ENCODE results near the gene CLVS2.

CLVS2 gene

GRCh38 chr6:123085403-123085802 is 89.4 kb downstream of the CLVS2 start:
- H3K27ac ChIP-seq = no peak overlapping the region
- no peak for DNase-seq (ENCODE audit: low spot score)
- TF ChIP-seq, protein P1, sequence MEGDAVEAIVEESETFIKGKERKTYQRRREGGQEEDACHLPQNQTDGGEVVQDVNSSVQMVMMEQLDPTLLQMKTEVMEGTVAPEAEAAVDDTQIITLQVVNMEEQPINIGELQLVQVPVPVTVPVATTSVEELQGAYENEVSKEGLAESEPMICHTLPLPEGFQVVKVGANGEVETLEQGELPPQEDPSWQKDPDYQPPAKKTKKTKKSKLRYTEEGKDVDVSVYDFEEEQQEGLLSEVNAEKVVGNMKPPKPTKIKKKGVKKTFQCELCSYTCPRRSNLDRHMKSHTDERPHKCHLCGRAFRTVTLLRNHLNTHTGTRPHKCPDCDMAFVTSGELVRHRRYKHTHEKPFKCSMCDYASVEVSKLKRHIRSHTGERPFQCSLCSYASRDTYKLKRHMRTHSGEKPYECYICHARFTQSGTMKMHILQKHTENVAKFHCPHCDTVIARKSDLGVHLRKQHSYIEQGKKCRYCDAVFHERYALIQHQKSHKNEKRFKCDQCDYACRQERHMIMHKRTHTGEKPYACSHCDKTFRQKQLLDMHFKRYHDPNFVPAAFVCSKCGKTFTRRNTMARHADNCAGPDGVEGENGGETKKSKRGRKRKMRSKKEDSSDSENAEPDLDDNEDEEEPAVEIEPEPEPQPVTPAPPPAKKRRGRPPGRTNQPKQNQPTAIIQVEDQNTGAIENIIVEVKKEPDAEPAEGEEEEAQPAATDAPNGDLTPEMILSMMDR (IDR thresholded peaks at IDR 0.05) = no peak

GRCh38 chr6:123089226-123089625 is 93.2 kb downstream of the CLVS2 start:
- Histone ChIP-seq H3K4me3 (no peak overlapping the region), H3K27ac (no peak overlapping the region)
- no peak for DNase-seq (ENCODE audit: low spot score)
- TF ChIP-seq, protein P1 (IDR thresholded peaks at IDR 0.05) = no peak

More at GRCh38 chr6:123085403-123085802, 89.4 kb downstream of the CLVS2 start:
- H3K4me3 ChIP-seq = no peak overlapping the region

- DNase-seq (ENCODE audit: low spot score) = no peak
- TF ChIP-seq, protein P1 (IDR thresholded peaks at IDR 0.05) = no peak
- H3K4me3 ChIP-seq = no peak overlapping the region
- peak overlapping the region in 1 of 2 donors; percentile 5 for H3K27ac ChIP-seq
These were observed 95.3 kb downstream of the CLVS2 start for GRCh38 chr6:123091091-123091895.

- H3K27ac ChIP-seq = peak overlapping the region in 1 of 2 donors; percentile 5
- no peak for DNase-seq (ENCODE audit: low spot score)
- no peak overlapping the region for H3K4me3 ChIP-seq
- TF ChIP-seq, protein P1 (IDR thresholded peaks at IDR 0.05) = no peak
These were observed 95.8 kb downstream of the CLVS2 start for GRCh38 chr6:123091896-123092271.

DNA sequence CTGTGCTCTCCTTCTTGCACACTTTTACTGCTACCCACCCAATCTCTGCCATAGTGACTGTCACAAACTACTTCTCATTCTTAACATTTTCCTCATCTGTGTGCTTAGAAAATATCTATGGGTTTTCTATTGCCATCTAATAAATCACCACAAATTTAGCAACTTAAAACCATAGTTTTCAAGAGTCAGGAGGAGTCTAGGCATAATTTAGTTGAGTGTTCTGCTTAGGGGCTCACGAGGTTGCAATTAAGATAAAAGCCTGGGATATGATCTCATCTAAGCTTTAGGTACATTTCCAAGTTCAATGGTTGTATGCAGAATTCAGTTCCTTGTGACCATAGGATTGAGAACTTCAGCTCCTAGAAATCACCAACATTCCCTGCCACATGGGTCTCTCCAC is 98.8 kb downstream of the CLVS2 start:
- no peak for DNase-seq (ENCODE audit: low spot score)
- TF ChIP-seq, protein P1 (IDR thresholded peaks at IDR 0.05) = no peak
- Histone ChIP-seq H3K27ac (no peak overlapping the region), H3K4me3 (no peak overlapping the region)

GRCh38 chr6:123105561-123105960 is 109.5 kb downstream of the CLVS2 start:
- Histone ChIP-seq H3K27ac (no peak overlapping the region), H3K4me3 (no peak overlapping the region)
- TF ChIP-seq, protein P1 (IDR thresholded peaks at IDR 0.05) = no peak
- DNase-seq (ENCODE audit: low spot score) = no peak

DNA sequence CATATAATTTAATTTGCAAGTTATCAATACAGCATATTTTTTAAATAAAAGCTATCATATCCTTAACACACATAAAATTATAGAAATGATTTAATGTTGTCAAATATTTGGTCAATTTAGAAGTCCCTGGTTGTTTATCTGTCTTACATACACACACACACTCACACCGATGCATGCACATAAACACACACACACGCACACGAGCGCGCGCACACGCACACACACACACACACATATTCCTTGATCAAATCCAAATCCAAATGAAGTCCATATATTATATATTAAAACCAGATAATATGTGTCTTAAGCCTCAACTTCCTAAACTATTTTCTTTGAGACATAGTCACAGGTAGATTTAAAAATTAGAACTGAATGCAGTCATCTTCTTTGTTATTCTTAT is 120.3 kb downstream of the CLVS2 start:
- H3K4me3 ChIP-seq = no peak overlapping the region
- no peak overlapping the region for H3K27ac ChIP-seq
- TF ChIP-seq, protein P1 (IDR thresholded peaks at IDR 0.05) = no peak
- no peak for DNase-seq (ENCODE audit: low spot score)

Data from coronary artery (tissue), 2 donors.